GM18870 (cell line): Measurements from ENCODE around the gene ISL2.
"Not testable (repeated sequence)": the region's sequence is repeated elsewhere in the genome, so short reads cannot be mapped to it uniquely, and the experiment has no call there.

Experiments used
- ATAC-seq: cut with Tn5 transposase; IDR thresholded peaks from one replicate; pipeline ENCODE4 v1.9.1; 2021; ENCODE audit warnings: moderate library complexity; ENCODE audit not compliant: unreplicated experiment

The ISL2 gene

GRCh38 chr15:76336254-76337058 is at the start of gene ISL2:
Gene ISL2, plus strand, starts transcription at chr15:76336773. Its CDS starts 111 bp downstream, at chr15:76336884.
- ATAC-seq: no peak

- no peak for ATAC-seq
Observed at GRCh38 chr15:76289582-76289981, 47.0 kb upstream of the ISL2 start.

DNA sequence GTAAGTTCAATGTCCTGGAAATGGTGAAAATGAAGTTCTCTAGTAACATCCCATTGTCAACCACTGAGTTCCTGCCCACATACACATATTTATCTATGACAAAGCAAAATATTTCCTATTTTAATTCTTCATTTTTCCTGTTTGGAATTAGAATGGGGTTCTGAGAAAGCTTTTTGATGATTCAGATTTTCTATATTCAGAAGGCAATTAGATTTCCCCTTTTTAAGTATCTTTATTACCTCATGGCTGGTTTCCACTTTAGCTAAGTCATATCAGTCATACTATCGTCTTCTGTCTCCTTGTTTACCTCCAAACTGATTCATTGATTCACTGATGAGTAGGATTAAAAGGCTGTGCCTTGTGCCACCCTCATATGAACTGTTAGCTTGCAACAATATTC is 43.2 kb upstream of the ISL2 start:
- no peak for ATAC-seq

GRCh38 chr15:76294463-76294862 is 42.1 kb upstream of the ISL2 start:
- not testable (repeated sequence) for ATAC-seq

- ATAC-seq: no peak
Observed at GRCh38 chr15:76296849-76297248, 39.7 kb upstream of the ISL2 start.

DNA sequence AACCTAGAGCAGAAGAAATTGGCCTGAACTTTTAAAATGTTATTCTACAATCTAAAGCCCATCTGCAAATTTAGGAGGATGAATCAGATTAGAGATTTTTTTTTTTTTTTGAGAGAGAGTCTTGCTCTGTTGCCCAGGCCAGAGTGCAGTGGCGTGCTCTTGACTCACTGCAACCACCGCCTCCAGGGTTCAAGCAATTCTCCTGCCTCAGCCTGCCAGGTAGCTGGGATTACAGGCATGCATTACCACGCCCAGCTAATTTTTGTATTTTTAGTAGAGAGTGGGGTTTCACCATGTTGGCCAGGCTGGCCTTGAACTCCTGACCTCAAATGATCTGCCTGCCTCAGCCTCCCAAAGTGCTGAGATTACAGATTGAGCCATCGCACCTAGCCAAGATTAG is 38.6 kb upstream of the ISL2 start:
- not testable (repeated sequence) for ATAC-seq

GRCh38 chr15:76298986-76299385 is 37.6 kb upstream of the ISL2 start:
- ATAC-seq: no peak

GRCh38 chr15:76299786-76300185 is 36.8 kb upstream of the ISL2 start:
- ATAC-seq: no peak

DNA sequence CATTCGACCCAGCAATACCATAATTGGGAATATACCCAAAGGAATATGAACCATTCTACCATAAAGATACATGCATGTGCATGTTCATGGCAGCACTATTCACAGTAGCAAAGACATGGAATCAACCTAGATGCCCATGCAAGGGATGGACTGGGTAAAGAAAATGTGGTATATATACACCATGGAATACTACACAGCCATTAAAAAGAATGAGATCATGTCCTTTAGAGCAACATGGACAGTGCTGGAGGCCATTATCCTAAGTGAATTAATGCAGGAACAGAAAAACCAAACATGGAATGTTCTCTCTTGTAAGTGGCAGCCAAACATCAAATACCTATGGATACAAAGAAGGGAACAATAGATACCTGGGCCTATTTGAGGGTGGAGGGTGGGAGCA is 32.7 kb upstream of the ISL2 start:
- ATAC-seq: no peak

DNA sequence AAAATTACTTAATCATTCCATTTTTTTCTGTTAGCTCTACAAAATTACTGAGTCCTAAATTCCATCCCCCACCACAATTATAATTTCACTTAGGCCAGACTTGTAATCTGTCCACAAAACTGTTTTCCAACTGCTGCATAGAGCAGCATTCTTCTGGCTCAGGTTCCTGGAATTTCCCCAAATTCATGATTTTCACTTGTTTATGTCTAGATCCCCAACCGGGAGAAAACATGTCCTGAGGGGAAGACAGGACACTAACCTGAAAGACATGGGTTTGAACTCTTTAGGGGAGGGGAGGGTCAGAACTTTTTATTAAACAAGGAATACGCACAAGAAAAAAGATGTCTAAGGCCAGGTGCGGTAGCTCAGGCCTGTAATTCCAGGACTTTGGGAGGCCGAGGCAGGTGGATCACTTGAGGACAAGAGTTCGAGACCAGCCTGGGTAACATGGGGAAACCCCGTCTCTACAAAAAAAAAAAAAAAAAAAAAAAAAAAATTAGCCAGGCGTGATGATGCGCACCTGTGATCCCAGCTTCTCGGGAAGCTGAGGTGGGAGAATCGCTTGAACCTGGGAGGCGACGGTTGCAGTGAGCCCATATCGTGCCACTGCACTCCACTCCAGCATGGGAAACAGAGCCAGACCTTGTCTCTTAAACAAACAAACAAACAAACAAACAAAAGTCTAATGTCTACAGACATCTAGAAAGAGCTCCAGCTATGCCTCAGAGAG is 26.8 kb upstream of the ISL2 start:
- no peak for ATAC-seq

- ATAC-seq: peak; percentile 13
Observed at GRCh38 chr15:76310475-76311099, 26.0 kb upstream of the ISL2 start.

DNA sequence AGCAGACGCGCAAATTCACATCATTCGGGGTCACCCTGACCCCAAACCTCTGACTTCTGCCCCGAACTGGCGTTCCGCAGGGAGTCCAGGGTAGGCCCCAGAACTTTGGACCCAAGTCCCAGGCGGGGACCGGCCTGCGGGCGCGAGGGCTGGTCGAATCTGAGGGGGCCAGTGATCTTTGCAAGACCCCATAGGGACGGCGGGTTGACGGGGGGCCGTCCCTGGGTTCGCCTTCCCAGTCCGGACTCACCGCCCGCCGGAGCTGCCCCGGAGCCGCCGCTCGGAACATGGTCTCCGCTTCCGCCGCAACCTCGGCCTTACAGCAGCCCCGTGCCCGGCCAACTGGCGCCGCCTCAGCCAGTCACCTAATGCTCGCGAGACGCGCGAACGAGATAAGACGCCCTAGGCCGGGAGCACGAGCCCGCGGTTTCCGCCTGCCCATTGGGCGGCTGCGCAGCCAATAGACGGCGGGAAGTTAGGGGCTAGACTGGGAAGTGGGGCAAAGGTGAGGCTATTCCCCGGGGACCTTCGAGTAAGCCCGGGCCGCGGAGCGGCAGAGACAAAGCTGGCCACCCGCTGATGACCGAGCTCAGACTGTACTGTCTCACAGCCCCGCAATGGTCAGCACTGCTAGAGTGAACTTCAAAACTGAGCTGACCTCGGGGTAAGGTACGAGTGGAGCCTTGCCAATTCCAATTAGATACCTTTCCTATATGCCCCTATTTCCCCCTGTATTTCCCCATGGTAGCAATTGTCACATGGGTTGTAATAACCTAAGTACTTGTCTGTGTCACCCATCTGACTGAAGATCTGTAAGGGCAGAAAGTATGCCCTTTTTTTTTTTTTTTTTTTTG is 25.2 kb upstream of the ISL2 start, which contains the start of gene ETFA:
ETFA (minus strand) TSS at position 370 of the 854 bp plus-strand sequence; CDS start at position 289, 81 bp downstream.
- ATAC-seq: peak; percentile 90

DNA sequence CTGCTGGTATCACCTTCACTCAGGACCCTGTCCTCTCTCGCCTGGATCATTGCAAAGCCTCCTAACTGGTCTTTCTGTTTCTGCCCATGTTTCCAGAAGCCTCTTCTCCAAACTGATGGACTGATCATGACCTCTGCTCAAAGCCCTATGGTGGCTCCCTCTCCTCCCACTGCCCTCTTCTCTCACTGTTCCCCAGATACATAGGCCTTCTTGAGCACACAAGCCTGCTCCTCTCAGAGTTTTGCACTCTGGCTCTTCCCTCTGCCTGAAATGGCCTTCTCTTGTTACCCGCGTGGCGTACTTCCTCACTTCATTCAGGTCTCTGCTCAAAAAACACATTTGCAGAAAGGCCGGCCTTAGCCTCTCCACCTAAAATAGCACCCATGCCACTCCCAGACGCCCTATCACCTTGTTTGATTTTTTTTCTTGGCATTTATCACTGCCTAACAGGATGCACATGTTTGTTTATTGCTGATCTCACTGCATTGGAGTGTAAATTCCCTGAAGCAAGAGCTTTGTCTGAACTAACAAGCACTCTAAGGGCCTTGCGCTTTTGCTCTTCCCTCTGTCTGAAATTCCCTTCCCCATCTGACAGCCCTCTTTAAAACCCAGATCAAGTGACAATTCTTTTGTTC is 23.9 kb upstream of the ISL2 start:
- no peak for ATAC-seq

DNA sequence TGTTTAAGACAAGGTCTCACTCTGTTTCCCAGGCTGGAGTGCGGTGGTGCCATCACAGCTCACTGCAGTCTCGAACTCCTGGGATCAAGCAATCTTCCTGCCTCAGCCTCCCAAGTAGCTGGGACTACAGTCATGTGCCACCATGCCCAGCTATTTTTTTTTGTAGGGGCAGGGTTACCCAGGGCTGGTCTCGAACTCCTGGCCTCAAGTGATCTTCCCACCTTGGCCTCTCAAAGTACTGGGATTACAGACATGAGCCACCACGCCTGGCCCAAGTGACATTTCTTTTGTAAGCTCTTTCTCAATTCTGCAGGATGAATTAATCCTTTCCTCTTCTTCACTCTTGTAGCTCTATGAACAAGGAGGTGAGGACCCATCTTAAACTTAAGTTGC is 23.4 kb upstream of the ISL2 start:
- not testable (repeated sequence) for ATAC-seq

DNA sequence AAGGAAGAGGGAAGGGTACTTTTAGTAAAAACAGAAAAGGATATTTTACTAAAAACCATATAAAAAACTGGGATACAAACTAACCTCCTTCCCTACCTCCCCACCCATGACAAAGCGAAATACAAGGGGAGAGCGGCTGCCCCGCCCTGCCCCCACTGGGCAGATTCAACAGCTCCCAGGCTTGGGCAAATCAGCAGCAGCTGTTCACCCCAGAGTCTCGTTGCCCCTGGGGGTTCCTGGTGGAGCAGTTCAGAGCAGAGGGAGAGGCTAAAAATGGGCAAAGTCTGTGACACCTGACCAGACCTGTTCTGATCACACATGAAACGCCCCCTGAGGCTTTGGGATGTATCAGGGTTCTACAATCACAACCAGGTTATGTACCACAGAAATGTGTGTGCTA is 22.8 kb upstream of the ISL2 start:
- ATAC-seq: no peak

DNA sequence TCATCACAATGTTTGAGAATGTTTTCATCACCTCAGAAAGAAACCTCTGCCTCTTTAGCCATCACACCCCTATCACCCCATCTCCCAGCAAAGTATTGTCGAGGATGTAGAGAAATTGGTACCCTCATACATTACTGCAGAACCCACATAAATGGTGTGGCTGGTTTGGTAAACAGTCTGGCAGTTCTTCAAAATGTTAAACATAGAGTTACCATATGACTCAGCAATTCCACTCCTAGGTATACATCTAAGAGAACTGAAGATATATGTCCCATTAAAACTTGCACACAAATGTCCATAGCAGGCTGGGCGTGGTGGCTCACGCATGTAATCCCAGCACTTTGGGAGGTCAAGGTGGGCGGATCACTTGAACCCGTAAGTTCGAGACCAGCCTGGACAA is 16.6 kb upstream of the ISL2 start:
- ATAC-seq: no peak

GRCh38 chr15:76321171-76321570 is 15.4 kb upstream of the ISL2 start:
- no peak for ATAC-seq

- ATAC-seq: no peak
Observed at GRCh38 chr15:76321602-76322001, 15.0 kb upstream of the ISL2 start.

DNA sequence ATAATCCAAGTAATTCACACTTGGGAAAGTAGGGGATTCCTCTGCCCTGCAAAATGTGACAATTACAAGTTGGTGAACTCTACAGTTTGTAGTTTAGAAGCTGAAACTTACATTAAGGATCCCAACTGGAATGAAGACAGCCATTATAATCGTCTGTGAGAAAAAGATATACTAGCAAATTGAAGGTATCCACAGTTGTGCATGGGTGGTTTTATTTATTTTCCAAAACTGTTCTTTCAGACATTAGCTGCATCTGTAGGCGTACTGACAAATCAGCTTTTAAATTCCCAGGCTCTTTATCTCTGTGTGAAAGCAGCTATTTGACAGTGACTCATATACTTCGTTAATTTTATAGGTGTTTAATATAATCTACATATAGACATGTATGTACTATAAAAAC is 12.5 kb upstream of the ISL2 start:
- no peak for ATAC-seq

DNA sequence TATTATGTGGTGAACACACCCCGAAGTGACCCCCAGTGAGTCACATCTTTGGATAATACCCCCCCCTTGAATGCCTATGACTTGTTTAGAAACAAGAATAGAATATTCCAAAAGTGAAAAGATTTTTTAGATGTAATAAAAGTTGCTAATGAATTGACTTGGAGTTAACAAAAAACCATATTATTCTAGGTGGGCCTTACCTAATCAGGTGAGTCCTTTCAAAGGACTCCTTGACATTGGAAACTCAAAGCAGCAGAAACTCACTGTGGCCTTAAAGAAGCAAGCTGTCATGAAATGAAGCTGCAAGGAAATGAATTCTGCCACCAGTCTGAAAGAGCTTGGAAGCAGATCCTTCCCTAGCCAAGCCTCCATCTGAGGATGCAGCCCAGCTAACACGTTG is 10.9 kb upstream of the ISL2 start:
- no peak for ATAC-seq
